ENCODE measurements around the gene HIVEP3. TPM values are rescaled to one million over a fixed set of nuclear protein-coding genes. Genes with fewer than 3 reads are reported as not detected.
A peak's percentile ranks its signal among the peaks of the same experiment; 100 is the strongest.

Gene HIVEP3
- 5.8 and 7.3 TPM in 2 replicates for total RNA-seq

GRCh38 chr1:41918450-41919043 lies at the start of gene HIVEP3:
HIVEP3 (minus strand) TSS chr1:41918922.
- Histone ChIP-seq H3K36me3 (ENCODE audit: control insufficient read depth, insufficient read depth, low read length) (no peaks in the 10 kb centered on the region), H3K4me3 (ENCODE audit: low read depth, low read length) (peak within 1 kb of the TSS; percentile 72), H3K27me3 (ENCODE audit: control insufficient read depth, insufficient read depth, low read length) (no peaks in the 10 kb centered on the region)
- TF ChIP-seq CTCF (IDR thresholded peaks at IDR 0.05; ENCODE audit: insufficient read depth, low read length, poor library complexity, severe bottlenecking): peak; percentile 20
- no peak for DNase-seq (ENCODE audit: low read depth)

- no peak for TF ChIP-seq CTCF (IDR thresholded peaks at IDR 0.05; ENCODE audit: insufficient read depth, low read length, poor library complexity, severe bottlenecking)
- Histone ChIP-seq H3K4me3 (ENCODE audit: low read depth, low read length) (no peak overlapping the region), H3K36me3 (ENCODE audit: control insufficient read depth, insufficient read depth, low read length) (no peaks in the 10 kb centered on the region), H3K27me3 (ENCODE audit: control insufficient read depth, insufficient read depth, low read length) (no peaks in the 10 kb centered on the region)
- DNase-seq (ENCODE audit: low read depth): no peak
Observed at GRCh38 chr1:41964400-41964799, 45.7 kb upstream of the HIVEP3 start.

GRCh38 chr1:41963636-41964035 lies 44.9 kb upstream of the HIVEP3 start:
- no peak for DNase-seq (ENCODE audit: low read depth)
- TF ChIP-seq CTCF (IDR thresholded peaks at IDR 0.05; ENCODE audit: insufficient read depth, low read length, poor library complexity, severe bottlenecking): no peak
- H3K36me3 ChIP-seq (ENCODE audit: control insufficient read depth, insufficient read depth, low read length): no peaks in the 10 kb centered on the region
- H3K27me3 ChIP-seq (ENCODE audit: control insufficient read depth, insufficient read depth, low read length): no peaks in the 10 kb centered on the region
- H3K4me3 ChIP-seq (ENCODE audit: low read depth, low read length): no peak overlapping the region

- H3K4me3 ChIP-seq (ENCODE audit: low read depth, low read length): no peak overlapping the region
- TF ChIP-seq CTCF (IDR thresholded peaks at IDR 0.05; ENCODE audit: insufficient read depth, low read length, poor library complexity, severe bottlenecking): no peak
- no peaks in the 10 kb centered on the region for H3K27me3 ChIP-seq (ENCODE audit: control insufficient read depth, insufficient read depth, low read length)
- DNase-seq (ENCODE audit: low read depth): no peak
- H3K36me3 ChIP-seq (ENCODE audit: control insufficient read depth, insufficient read depth, low read length): no peaks in the 10 kb centered on the region
Observed at GRCh38 chr1:41958015-41958673, 39.4 kb upstream of the HIVEP3 start.

GRCh38 chr1:41957568-41957967 lies 38.8 kb upstream of the HIVEP3 start:
- no peaks in the 10 kb centered on the region for H3K27me3 ChIP-seq (ENCODE audit: control insufficient read depth, insufficient read depth, low read length)
- H3K36me3 ChIP-seq (ENCODE audit: control insufficient read depth, insufficient read depth, low read length): no peaks in the 10 kb centered on the region
- no peak for DNase-seq (ENCODE audit: low read depth)
- no peak for TF ChIP-seq CTCF (IDR thresholded peaks at IDR 0.05; ENCODE audit: insufficient read depth, low read length, poor library complexity, severe bottlenecking)
- H3K4me3 ChIP-seq (ENCODE audit: low read depth, low read length): no peak overlapping the region
